Activated T-helper 1 cell treated with Interleukin-2 at 50 U/mL for 16 hours (primary cell): ENCODE measurements around the gene SYNCRIP.
A peak's percentile ranks its signal among the peaks of the same experiment; 100 is the strongest.
"Not testable (repeated sequence)": the region's sequence is repeated elsewhere in the genome, so short reads cannot be mapped to it uniquely, and the experiment has no call there.

Source experiments
- DNase-seq: peaks from one replicate; pipeline ENCODE4 v3.0.0-alpha.2; 2020; ENCODE audit warnings: low read depth

SYNCRIP gene

GRCh38 chr6:85642774-85643536, at the start of gene SYNCRIP:
TSS of gene SYNCRIP (minus strand) at chr6:85642886. CDS start at chr6:85641439, 1,447 bp downstream.
- peak; percentile 99 for DNase-seq

- DNase-seq = no peak
Measured at GRCh38 chr6:85691478-85691877, 48.8 kb upstream of the SYNCRIP start.

- DNase-seq = no peak
Measured at GRCh38 chr6:85690071-85690470, 47.4 kb upstream of the SYNCRIP start.

- no peak for DNase-seq
Measured at GRCh38 chr6:85685713-85686112, 43.0 kb upstream of the SYNCRIP start.

- no peak for DNase-seq
Measured at GRCh38 chr6:85684809-85685171, 42.1 kb upstream of the SYNCRIP start.

GRCh38 chr6:85684133-85684808, 41.6 kb upstream of the SYNCRIP start:
- DNase-seq = no peak

GRCh38 chr6:85681899-85682298, 39.2 kb upstream of the SYNCRIP start:
- DNase-seq = not testable (repeated sequence)

- DNase-seq = no peak
Measured at GRCh38 chr6:85680388-85680787, 37.7 kb upstream of the SYNCRIP start.

GRCh38 chr6:85679445-85680123, 36.9 kb upstream of the SYNCRIP start:
- DNase-seq = no peak

- peak; percentile 97 for DNase-seq
Measured at GRCh38 chr6:85678602-85679444, 36.1 kb upstream of the SYNCRIP start.

- no peak for DNase-seq
Measured at GRCh38 chr6:85678026-85678601, 35.4 kb upstream of the SYNCRIP start.

- no peak for DNase-seq
Measured at GRCh38 chr6:85677234-85677956, 34.7 kb upstream of the SYNCRIP start.

- no peak for DNase-seq
Measured at GRCh38 chr6:85676086-85676729, 33.5 kb upstream of the SYNCRIP start.

GRCh38 chr6:85675030-85675819, 32.5 kb upstream of the SYNCRIP start:
- no peak for DNase-seq

- no peak for DNase-seq
Measured at GRCh38 chr6:85674604-85675003, 31.9 kb upstream of the SYNCRIP start.

GRCh38 chr6:85673198-85674139, 30.8 kb upstream of the SYNCRIP start:
- DNase-seq = no peak

- DNase-seq = no peak
Measured at GRCh38 chr6:85672623-85673022, 29.9 kb upstream of the SYNCRIP start.

GRCh38 chr6:85672050-85672449, 29.4 kb upstream of the SYNCRIP start:
- no peak for DNase-seq

GRCh38 chr6:85670573-85670972, 27.9 kb upstream of the SYNCRIP start:
- DNase-seq = no peak
